Left cardiac atrium (tissue), 4 donors: ENCODE results near the gene COPS3. TPM values are rescaled to one million over a fixed set of nuclear protein-coding genes. Genes with fewer than 3 reads are reported as not detected.

Experiments
- ATAC-seq, 2 donors: fragments of 200-7000 bp; cut with Tn5 transposase; one replicate each; pipeline ENCODE4 v1.9.1; 2020; ENCODE audit warnings: mild to moderate bottlenecking in 2 of 2, moderate library complexity in 2 of 2
- DNase-seq: peaks from one replicate; pipeline ENCODE4 v3.0.0-alpha.2; 2020
- intact Hi-C, 2 donors: fragments of 100-400 bp; cut with DNase I; formaldehyde crosslinking; loops; one replicate each; pipeline versions ENCODE4 v1.14.1 to v1.15.1; 2022 to 2023
- total RNA-seq, 2 donors: library from RNA; stranded (reverse); fragmentation: NEBNext Ultra II Directional; extraction: Animal tissue kit (Norgen Biotek cat#: 25700); gene quantifications; one replicate each; pipeline ENCODE4 v1.2.1, GENCODE V29; 2021
- donor health status: DM: no; HTN: yes; CAD: no.
- donor health status: DM: no; HTN: yes; CAD: no; lungs with severe emphysema.
- donor health status: DM: yes; HTN: yes; CAD: no.
- donor health status: Dilated cardiomyopathy.

Gene COPS3
- total RNA-seq, 2 donors from 2014 or later = 55.6 to 60.3 TPM

DNA sequence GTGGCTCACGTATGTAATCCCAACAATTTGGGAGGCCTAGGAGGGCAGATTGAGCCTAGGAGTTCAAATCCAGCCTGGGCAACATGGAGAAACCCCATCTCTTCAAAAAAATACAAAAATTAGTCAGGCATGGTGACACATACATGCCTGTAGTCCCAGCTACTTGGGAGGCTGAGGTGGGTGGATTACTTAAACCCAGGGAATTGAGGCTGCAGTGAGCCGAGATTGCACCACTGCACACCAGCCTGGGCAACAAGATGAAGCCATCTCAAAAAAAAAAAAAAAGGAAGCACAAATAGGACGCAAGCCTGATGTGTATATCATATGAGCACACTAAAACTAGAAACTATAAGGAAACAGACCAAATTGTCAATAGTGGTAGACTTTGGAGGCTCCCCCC lies 27.0 kb downstream of the COPS3 start:
- no peak for ATAC-seq
- no peak for DNase-seq
- intact Hi-C loops = no loop called here

DNA sequence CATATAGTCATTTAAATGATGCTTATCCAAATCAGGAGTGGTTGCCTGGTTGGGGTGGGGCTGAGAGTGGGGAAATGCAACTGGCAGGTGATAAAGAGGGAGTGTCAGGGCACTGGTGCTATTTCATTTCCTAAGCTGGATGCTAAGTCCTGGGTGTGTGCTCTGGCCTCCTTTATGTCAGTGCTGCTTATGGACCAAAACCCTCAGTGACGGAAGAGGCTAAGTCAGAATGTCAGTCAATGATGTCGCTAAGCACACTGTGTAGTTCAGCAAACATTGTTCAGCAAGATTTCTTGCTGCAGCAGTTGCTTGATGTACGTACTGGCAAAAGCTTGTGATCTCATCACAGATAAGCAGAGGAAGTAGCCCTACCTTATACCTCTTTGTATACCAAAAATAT lies 27.6 kb downstream of the COPS3 start:
- DNase-seq (no peak), ATAC-seq (no peak)
- intact Hi-C loops = no loop called here

DNA sequence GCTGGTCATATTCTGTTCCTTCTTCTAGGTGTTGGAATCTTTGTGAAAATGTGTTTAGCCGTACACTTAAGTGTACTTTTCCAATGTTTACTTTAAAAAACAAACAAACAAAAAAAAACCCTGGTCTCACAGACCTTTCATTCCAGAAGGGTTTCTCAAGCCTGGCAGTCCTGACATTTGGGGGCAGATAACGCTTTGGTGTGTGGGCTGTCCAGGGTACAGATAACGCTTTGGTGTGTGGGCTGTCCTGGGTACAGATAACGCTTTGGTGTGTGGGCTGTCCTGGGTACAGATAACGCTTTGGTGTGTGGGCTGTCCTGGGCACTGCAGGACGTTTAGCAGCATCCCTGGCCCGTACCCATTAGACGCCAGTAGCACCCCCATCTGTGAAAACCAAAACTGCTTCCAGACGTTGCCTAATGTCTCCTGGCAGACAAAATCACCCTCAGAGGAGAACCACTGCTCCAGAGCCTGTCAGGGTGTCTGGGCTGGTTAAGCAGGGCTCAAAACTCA lies 28.8 kb downstream of the COPS3 start:
- peak; percentile 27 to 83 for ATAC-seq
- no peak for DNase-seq
- intact Hi-C loops = no loop called here

DNA sequence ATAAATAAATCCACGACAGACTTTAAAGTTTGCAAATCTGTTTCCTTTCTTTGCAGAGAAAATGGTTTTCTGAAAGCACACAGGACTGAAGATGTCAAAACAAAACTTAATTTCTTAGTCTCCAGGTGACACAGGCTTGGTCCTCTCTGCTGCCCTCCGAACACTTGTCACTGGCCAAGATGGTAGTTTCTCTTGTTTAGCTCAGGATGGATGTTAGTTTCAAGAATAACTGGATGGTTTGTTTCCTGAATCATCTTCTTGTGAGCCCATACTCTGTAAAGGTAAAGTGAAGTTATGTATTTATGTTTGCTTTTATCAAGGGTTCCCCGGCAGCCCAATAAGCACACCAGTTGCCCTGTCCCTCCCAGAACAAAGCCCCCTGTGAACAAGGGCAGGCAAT lies 34.2 kb downstream of the COPS3 start:
- DNase-seq = no peak
- intact Hi-C loops = no loop called here
- no peak for ATAC-seq

DNA sequence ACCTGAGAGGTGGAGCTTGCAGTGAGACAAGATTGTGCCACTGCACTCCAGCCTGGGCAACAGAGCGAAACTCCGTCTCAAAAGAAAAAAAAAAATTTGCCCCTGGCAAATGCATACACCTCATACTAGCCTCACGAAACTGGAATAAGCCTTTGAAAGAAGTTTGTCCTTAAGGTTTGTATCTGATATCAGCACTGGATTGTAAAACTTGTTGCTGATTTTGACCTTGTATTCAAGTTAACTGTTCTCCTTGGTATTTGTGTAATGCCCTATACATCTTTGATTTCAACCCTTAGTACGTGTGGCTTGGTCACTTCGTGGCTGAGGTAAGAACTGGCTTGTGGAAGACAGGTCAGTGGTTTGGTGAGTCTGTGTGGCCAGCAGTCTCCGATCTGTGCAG lies 37.9 kb downstream of the COPS3 start:
- intact Hi-C loops = no loop called here
- DNase-seq (no peak), ATAC-seq (no peak)

DNA sequence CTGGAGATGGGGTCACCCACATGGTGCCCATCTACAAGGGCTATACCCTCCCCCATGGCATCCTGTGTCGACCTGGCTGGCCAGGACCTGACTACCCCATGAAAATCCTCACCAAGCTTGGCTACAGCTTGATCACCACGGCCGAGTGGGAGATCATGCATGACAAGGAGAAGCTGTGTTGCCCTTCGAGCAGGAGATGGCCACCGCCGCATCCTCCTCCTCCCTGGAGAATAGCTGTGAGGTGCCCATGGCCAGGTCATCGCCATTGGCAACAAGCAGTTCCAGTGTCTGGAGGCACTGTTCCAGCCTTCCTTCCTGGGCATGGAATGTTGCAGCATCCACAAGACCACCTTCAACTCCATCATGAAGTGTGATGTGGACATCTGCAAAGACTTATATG lies 38.8 kb downstream of the COPS3 start:
- intact Hi-C loops = no loop called here
- DNase-seq (no peak), ATAC-seq (no peak)

DNA sequence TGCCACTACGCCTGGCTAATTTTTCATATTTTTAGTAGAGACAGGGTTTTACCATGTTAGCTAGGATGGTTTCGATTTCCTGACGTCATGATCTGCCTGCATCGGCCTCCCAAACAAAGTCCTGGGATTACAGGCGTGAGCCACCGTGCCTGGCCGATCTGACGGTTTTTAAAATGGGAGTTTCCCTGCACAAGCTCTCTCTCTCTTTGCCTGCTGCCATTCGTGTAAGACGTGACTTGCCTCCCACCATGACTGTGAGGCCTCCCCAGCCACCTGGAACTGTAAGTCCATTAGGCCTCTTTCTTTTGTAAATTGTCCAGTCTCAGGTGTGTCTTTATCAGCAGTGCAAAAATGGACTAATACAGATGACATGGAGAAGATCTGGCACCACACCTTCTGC lies 39.4 kb downstream of the COPS3 start:
- ATAC-seq (no peak), DNase-seq (no peak)
- intact Hi-C loops = no loop called here

DNA sequence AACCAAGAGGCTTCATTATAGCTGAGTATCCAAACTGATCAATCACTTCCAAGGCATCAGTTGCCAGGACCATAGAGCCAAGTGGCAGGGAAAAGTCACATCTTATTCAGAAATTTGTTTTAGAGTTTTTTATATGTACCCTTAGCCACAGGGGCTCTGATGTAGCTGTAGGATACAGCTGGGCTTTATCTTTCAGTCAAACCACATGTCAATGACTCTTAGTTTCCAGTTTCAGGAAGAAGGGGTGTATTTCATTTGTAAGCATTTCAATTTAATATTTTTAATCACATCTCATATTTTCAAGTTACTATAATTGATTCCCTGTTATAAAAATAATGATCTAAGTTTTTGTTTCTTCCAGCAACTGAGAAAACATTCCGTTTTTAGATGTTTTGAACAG lies 41.2 kb downstream of the COPS3 start:
- ATAC-seq = no peak
- intact Hi-C loops = loop anchor here in 1 of 2 donors (5.0 to 10.0 kb wide), 2 partner anchors 38 to 235 kb away; no protein-coding TSS in a partner anchor
- no peak for DNase-seq

DNA sequence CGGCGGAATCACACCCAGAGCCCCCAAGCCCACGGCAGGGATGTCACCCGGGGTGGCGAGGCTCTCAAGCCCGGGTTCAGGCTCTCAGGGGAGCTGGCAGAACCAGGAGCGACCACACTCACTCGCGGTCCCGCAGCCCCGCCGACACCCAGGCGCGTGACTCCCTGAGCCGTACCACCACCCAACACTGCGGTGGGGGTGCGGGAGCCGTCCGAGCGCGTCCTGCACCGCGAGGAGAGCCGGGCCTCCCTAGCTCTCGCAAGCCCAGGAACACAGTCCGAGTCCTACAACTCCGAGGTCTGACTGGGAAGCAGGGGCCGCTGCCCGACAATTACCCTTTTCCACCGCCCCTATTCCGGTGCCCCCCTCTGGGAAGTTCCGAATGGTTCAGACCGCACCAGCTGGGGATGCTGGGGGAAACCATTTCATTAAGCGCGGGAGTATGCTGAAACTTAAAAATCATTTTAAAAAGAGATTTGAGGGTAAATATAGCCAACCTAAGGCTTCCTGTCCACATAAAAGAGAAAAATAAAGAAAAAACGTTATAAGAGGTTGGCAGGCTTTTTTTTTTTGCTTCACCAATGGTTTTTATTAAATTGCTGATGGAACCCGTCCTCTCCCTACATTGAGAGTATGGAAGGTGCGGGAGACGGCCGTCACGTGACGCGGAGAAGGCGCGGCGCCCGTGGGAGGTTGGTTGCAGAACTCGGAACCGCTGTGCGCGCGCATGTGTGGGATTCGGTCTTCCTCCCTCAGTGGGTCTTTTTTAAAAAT lies 43.8 kb downstream of the COPS3 start, which contains the start of gene FLCN:
Gene FLCN (minus strand): TSS at position 143 of the 774 bp plus-strand sequence. CDS start 9,031 bp downstream, outside the sequence.
- ATAC-seq = peak; percentile 95 to 97
- DNase-seq = peak; percentile 96
- intact Hi-C loops = loop anchor here in 1 of 2 donors (5.0 to 10.0 kb wide), 2 partner anchors 35 to 232 kb away; no protein-coding TSS in a partner anchor

DNA sequence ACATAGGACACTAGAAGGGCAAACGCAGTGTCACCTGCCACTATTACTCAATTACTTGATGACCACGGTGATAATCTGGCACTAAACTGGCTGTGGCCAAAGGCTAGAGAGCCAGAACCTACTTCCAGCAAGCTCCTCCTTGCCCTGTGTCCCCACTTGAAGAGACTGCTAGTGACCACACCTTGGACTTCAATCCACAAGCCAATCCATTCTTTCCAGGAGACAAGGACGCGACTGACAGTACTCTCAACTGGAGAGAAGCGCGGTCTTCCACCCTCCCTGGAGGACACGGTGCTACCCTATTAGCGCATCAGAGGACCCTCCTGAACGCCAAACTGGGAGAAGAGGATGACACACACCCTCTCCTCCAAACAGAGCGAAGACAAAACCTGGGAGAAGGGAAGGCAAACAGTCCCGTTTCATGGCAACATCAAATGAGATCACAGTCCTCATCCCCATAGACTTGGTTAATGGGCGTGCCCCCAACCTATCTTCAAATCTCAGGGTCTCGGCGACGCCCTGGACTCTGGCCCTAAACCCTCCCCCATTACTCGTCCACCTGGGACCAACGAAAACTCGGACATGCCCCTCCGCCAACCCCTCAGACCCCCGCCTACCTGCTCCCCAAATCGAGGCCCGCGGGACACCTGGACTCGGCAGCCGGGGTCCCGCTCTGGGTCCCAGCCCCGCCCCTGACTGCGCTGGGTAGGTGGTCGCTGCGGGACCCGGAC lies 44.6 kb downstream of the COPS3 start:
- ATAC-seq (peak; percentile 17 to 40), DNase-seq (no peak)
- intact Hi-C loops = loop anchor here in 1 of 2 donors (5.0 to 10.0 kb wide), 2 partner anchors 34 to 232 kb away; no protein-coding TSS in a partner anchor

DNA sequence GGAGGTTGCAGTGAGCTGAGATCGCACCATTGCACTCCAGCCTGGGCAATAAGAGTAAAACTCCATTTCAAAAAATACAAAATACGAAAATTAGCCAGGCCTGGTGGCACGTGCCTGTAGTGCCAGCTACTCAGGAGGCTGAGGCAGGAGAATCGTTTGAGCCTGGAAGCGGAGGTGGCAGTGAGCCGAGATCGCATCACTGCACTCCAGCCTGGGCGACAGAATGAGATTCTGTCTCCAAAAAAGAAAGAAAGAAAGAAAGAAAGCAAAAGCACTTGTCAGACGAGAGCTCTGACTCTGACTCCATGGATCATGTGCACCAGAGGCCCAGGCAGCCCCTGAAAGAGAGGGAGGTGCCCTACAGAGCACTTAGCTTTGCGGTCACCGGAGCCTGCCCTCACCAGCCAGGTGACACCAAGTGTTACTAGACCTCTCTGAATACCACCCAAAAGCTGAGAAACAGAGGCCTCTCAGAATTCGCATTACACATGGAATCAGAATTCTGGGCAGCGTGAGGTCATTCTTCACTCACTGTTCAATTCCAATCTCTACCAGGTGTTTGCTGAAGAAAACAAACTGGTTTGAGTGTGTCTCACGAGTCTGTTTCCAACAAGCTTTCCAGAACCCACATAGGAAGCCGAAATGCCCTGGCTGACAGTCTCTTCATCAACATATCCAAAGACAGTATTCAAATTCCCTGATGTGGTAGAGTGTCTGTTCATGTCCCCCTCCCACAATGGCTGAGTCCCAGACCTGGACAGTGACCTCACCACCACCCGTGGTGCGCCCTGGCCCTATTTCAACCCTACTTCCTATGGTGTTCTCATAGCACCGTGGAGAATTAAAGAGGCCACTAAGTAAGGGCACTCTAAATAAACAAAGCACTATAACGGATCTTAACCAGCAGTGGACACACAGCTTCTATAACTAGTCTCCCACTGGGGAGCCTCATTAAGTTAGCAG lies 45.6 kb downstream of the COPS3 start:
- intact Hi-C loops = loop anchor here in 1 of 2 donors (5.0 to 10.0 kb wide), 2 partner anchors 33 to 231 kb away; no protein-coding TSS in a partner anchor
- ATAC-seq = no peak
- DNase-seq = no peak

DNA sequence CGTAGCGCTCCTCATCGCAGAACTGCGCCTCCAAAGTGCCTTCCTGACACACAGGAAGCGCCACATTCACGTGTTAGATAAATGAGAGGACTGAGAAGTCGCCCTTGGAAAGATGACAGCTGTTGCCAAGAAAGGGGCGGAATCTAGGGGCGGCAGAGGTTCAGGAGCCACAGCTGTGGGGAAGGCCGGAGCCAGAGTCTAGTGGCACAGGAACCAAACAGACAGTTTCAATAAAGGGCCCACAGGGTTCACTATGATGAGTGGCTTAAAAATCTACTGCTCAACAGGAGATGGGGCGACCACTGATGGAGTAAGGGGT lies 48.8 kb downstream of the COPS3 start:
- ATAC-seq (no peak), DNase-seq (no peak)
- intact Hi-C loops = loop anchor here in 1 of 2 donors (10.0 kb wide), 1 partner anchor 227 kb away; no protein-coding TSS in a partner anchor

DNA sequence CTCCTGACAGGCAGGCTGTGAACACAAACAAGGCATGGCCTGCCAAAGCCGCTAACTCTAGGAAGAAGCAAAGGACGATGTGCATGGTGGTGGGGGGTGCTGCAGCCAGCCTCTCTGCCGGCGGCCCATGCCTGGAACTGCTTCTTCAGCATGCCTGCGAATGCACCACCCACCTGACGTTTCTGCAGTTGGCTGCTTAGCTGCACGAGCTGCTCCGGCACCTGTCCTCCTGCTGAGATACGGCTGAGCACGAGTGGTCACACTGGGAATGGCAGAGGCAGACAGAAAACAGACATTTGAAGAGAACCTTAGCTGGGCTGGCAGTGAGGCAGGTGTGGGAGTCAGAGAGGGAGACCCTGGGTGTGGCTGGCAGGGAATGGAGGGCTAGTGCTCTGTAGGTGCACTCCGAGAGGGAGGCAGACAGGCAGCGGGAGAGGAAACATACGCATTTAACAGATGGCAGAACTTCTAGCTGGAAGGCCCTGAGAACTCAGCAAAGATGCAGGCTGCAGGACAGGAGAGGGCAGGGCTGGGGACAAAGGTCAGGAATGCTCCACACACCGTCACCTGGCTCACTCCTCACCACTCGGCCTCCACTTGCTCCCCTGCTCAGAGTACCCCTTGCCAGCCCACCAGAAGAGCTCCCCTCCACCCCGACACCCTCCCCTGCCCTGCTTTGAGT lies 49.3 kb downstream of the COPS3 start:
- ATAC-seq (no peak), DNase-seq (no peak)
- intact Hi-C loops = loop anchor here in 1 of 2 donors (10.0 kb wide), 1 partner anchor 227 kb away; no protein-coding TSS in a partner anchor

DNA sequence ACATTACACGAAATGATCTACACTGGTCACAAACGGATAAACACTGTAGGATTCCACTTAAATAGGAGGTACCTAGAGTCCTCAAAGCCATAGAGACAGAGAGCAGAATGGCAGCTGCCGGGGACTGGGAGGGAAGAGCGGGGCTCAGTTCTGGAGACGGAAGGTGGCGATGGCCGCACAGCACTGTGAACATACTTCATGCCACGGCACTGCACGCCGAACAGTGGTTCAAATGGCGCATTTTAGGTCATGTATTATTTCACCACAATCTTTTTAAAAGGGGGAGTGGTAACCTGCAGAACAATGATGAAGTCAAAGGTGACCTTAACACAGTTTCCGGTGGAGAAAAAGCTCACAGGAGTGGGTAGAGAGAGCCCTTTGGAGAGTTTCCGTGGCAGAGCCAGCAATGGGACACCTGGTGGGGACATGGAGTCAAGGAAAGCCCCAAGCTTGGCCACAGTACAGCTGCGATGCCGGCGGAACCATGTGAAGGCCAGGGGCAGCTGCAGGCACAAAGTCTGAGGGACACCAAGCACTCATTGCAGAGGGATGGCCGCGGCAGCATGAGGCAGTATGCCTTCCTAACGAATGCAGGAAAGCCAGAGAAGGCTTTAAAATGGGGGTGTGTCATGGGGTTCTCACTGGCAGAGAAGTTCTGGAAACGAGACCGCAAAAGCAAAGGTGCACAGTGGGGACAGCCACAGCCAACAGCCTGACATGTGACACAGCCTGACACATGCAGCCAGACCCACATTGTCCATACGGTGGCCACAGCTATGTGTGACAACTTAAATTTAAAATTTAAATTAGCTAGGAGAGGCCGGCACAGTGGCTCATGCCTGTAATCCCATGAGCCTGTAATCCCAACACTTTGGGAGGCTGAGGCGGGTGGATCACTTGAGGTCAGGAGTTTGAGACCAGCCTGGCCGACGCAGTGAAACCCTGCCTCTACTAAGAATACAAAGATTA lies 51.3 kb downstream of the COPS3 start:
- DNase-seq (no peak), ATAC-seq (no peak)
- intact Hi-C loops = loop anchor here in 1 of 2 donors (10.0 kb wide), 1 partner anchor 225 kb away; no protein-coding TSS in a partner anchor

DNA sequence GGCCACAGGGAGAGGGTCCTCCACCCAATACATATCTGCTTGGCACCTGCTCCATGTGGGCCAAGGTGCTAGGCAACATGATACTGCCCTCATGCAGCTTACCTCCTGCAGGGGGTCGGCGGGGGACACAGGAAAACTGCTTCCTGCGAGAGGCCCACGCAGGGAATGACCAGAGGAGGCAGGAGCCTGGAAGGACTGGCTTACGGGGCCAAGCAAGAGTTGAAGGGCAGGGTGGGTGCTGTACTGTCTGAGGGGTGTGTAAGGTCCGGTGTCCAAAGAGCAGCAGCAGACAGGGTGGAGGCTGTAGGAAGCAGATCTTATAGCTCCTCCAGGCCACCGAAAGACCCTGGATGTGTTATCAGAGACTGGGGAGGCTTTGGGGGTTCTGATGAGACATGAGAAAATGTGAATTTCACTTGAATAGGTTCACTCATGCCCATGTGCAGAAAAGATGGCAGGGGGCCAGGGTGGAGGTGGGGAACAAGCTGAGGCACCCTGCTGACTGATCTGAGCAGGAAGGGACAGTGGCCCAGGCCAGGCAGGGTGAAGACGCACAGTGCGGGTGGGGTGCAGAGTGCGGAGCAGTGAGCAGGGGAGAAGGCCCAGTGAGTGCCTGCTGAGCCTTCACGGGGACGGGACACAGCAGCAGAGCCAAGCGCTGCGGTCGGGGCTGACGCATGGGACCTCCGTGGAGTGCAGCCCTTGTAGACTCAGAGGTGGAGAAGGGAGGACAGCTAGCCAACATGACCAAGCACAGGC lies 52.3 kb downstream of the COPS3 start:
- intact Hi-C loops = no loop called here
- no peak for DNase-seq
- peak in 1 of 2 donors; percentile 17 for ATAC-seq
